ENCODE data around the gene BRD2. TPM values are rescaled to one million over a fixed set of nuclear protein-coding genes. Genes with fewer than 3 reads are reported as not detected.

The BRD2 gene
- total RNA-seq, 4 donors from 2014 or later = 130 to 150 (median 136) TPM

DNA sequence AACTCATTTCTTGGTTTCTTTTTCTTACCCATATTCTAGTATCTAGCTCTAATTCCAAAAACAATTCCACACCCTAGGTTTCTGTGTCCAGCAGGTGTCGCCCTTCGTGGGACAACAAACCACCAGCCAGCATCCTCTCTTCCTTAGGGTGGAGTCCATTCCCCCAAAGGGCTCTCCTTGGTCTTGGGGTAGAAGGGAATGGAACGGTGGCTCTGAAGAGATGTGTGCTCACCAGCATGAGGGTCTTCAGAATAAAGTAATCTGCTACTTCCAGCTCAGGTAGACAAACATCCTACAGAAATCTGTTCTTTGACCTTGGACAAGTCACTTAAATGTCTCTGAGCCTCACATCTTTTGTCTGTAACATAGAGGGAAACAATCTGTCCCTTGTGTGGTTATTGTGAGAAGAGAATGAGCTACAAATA lies 34.7 kb upstream of the BRD2 start:
- Histone ChIP-seq H3K36me3 (no peaks in the 10 kb centered on the region), H3K27ac (no peak overlapping the region), H3K9me3 (no peaks in the 10 kb centered on the region), H3K27me3 (no peaks in the 10 kb centered on the region), H3K4me1 (peaks cover 0 to 15% (median 0%) of the 10 kb centered on the region in 4 donors), H3K4me3 (no peak overlapping the region)
- peak; percentile 86 to 98 for DNase-seq (ENCODE audit: low spot score in 2 of 2)
- WGBS, 2 donors = 2 to 6% methylated on average over 3 of the region's 3 CpGs
- TF ChIP-seq POLR2A (IDR thresholded peaks at IDR 0.05) (no peak), EP300 (IDR thresholded peaks at IDR 0.05) (peak in 1 of 2 donors; percentile 37)
- TF ChIP-seq, protein P1, sequence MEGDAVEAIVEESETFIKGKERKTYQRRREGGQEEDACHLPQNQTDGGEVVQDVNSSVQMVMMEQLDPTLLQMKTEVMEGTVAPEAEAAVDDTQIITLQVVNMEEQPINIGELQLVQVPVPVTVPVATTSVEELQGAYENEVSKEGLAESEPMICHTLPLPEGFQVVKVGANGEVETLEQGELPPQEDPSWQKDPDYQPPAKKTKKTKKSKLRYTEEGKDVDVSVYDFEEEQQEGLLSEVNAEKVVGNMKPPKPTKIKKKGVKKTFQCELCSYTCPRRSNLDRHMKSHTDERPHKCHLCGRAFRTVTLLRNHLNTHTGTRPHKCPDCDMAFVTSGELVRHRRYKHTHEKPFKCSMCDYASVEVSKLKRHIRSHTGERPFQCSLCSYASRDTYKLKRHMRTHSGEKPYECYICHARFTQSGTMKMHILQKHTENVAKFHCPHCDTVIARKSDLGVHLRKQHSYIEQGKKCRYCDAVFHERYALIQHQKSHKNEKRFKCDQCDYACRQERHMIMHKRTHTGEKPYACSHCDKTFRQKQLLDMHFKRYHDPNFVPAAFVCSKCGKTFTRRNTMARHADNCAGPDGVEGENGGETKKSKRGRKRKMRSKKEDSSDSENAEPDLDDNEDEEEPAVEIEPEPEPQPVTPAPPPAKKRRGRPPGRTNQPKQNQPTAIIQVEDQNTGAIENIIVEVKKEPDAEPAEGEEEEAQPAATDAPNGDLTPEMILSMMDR (IDR thresholded peaks at IDR 0.05) = peak; percentile 70 to 83 (median 77)

DNA sequence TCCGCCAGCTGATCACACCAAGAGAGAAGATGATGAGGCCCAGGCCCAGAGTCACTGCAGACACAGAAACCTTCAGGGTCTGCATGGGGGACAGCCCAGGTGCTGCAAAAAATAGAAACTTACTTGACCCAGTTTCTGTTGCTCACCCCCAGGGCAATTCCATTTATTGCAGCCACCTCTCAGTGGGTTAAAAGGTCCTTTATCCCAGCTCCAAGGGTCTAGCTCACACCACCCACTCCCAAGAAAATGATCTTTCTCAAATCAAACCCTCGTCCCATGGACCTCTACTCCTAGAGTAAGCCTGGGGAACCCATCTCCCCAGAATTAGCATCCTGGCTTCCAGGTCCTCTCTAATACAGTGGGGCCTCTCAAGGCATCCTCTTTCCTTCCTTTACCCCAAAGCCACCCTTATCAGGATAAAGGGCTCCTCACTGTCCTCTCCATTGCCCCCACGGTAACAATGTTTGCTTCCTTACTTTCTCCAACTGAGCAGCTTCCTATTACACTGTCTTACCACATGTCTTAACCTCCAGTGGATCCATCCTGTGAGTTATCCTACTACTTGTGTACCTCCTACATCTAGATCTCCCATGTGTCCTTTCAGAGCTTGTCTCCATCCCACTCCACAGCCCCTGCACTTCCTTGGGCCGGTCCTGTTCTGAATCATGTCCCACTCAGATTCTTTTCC lies 32.7 kb upstream of the BRD2 start:
- Histone ChIP-seq H3K36me3 (no peaks in the 10 kb centered on the region), H3K4me1 (peaks cover 0 to 24% (median 0%) of the 10 kb centered on the region in 4 donors), H3K27ac (peak overlapping the region in 2 of 4 donors; percentile 40 to 53), H3K4me3 (no peak overlapping the region), H3K27me3 (no peaks in the 10 kb centered on the region), H3K9me3 (no peaks in the 10 kb centered on the region)
- WGBS, 2 donors = 70 to 80% methylated on average over 4 of the region's 4 CpGs
- DNase-seq (ENCODE audit: low spot score in 2 of 2) = no peak
- TF ChIP-seq POLR2A (IDR thresholded peaks at IDR 0.05) (no peak), EP300 (IDR thresholded peaks at IDR 0.05) (no peak)
- TF ChIP-seq, protein P1 (IDR thresholded peaks at IDR 0.05) = no peak

DNA sequence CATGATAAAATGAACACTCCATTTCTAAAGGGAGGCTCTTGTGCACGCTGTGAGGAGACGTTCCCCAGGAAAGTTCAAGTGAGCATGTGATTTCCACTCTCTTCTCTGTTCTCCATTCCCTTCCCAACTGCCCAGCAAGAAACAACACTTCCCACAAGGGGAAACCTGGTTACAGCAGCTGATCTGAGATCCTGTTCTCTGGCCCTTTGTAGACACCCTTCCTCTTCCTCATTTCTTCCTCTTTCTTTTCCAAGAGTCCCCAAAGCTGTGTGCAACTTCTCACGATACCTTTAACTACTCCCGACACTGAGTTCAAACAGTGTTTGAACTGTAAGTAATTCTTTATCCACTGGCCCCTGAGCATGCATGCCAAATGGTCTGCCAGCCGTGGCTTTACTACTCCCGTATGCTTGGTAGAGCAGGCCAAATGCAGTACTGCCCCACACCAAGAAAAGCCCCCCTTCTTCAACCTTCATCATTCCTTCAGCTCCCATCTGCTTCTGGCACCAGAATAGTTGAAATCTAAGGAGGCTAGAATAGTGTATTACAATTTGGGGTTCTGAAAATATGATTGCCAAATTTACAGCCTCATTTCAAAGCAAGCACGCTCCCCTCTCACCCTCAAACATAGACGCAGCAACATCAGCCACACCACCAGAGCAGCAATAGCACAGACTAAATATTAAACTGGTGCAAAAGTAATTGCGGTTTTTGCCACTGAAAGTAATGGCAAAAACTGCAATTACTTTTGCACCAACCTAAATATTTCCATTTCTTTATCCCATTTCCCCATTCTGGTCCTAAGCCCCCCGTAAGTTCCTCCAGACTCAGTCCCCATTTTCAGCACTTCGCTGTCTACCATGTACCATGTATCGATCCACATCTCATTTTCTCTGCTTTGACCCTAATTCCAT lies 31.9 kb upstream of the BRD2 start:
- Histone ChIP-seq H3K9me3 (no peaks in the 10 kb centered on the region), H3K36me3 (no peaks in the 10 kb centered on the region), H3K27ac (peak overlapping the region in 2 of 4 donors; percentile 51 to 54), H3K4me1 (peaks cover 0 to 29% (median 0%) of the 10 kb centered on the region in 4 donors), H3K4me3 (no peak overlapping the region), H3K27me3 (no peaks in the 10 kb centered on the region)
- WGBS, 2 donors = 70 to 72% methylated on average over 12 of the region's 12 CpGs
- TF ChIP-seq POLR2A (IDR thresholded peaks at IDR 0.05) = no peak
- TF ChIP-seq EP300 (IDR thresholded peaks at IDR 0.05) = peak in 1 of 2 donors; percentile 54
- DNase-seq (ENCODE audit: low spot score in 2 of 2) = no peak

GRCh38 chr6:32937230-32937633 lies 31.2 kb upstream of the BRD2 start:
- DNase-seq (ENCODE audit: low spot score in 2 of 2) = peak in 1 of 2 donors; percentile 40
- H3K4me3 ChIP-seq = no peak overlapping the region
- H3K36me3 ChIP-seq = no peaks in the 10 kb centered on the region
- peak in 1 of 2 donors; percentile 62 for TF ChIP-seq EP300 (IDR thresholded peaks at IDR 0.05)
- no peak for TF ChIP-seq POLR2A (IDR thresholded peaks at IDR 0.05)
- H3K27ac ChIP-seq = peak overlapping the region in 2 of 4 donors; percentile 58 to 71
- no peaks in the 10 kb centered on the region for H3K9me3 ChIP-seq
- no peaks in the 10 kb centered on the region for H3K27me3 ChIP-seq
- 80 to 87% methylated on average over 8 of the region's 8 CpGs for WGBS, 2 donors
- H3K4me1 ChIP-seq = peaks cover 0 to 24% (median 1%) of the 10 kb centered on the region in 4 donors

DNA sequence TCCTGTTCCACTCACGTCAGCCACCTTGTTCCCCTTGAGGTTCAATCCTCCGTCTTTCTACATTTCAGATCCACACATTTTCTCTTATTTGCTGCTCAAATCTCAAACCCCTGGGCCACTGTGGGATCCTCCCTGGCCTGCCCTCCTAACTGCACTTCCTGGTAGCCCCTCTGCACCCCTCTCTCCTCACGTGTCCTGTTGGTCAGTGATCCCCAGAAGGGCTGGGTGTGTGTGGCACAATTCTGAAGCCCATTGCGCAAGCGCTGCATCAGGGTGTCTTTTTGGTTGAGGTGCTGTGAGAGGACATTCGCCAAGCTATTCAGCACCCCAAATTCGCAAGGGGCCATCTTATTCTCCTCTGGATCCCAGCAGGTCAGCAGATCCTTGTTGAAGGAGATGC lies 29.9 kb upstream of the BRD2 start:
- Histone ChIP-seq H3K27me3 (no peaks in the 10 kb centered on the region), H3K4me1 (peaks cover 0 to 17% (median 10%) of the 10 kb centered on the region in 4 donors), H3K9me3 (no peaks in the 10 kb centered on the region), H3K36me3 (no peaks in the 10 kb centered on the region), H3K27ac (peak overlapping the region in 2 of 4 donors; percentile 58 to 71), H3K4me3 (peak overlapping the region in 1 of 4 donors; percentile 15)
- WGBS, 2 donors = 86% methylated on average over 7 of the region's 7 CpGs
- no peak for DNase-seq (ENCODE audit: low spot score in 2 of 2)
- TF ChIP-seq, protein P1 (IDR thresholded peaks at IDR 0.05) = no peak
